DOHH2 (cell line): ENCODE measurements around the gene G2E3.
"Not testable (repeated sequence)": the region's sequence is repeated elsewhere in the genome, so short reads cannot be mapped to it uniquely, and the experiment has no call there.

Experiments
- H3F3A ChIP-seq: fragments of 200-600 bp; sonication (generic), shearing (Covaris generic); 2 replicates; pipeline ENCODE4 v1.6.0; 2016; ENCODE audit warnings: antibody characterized with exemption, mild to moderate bottlenecking; ENCODE audit not compliant: control insufficient read depth, insufficient read depth
- H3K27ac ChIP-seq: fragments of 200-600 bp; sonication (generic); 2 replicates; pipeline ENCODE4 v1.5.1; 2014; ENCODE audit warnings: low read depth, mild to moderate bottlenecking, low read length, moderate library complexity
- H3K27me3 ChIP-seq: fragments of 200-600 bp; sonication (generic); 2 replicates; pipeline ENCODE4 v1.6.1; 2014; ENCODE audit warnings: mild to moderate bottlenecking, low read length, mixed read lengths; ENCODE audit not compliant: control insufficient read depth
- H3K36me3 ChIP-seq: fragments of 200-600 bp; sonication (generic); 2 replicates; pipeline ENCODE4 v1.6.1; 2014; ENCODE audit warnings: mild to moderate bottlenecking, low read length, moderate library complexity, mixed read lengths; ENCODE audit not compliant: control insufficient read depth
- H3K4me1 ChIP-seq: fragments of 200-600 bp; sonication (generic); 2 replicates; pipeline ENCODE4 v1.6.1; 2014; ENCODE audit warnings: mild to moderate bottlenecking, low read length, mixed read lengths; ENCODE audit not compliant: control insufficient read depth
- H3K4me2 ChIP-seq: fragments of 200-600 bp; sonication (generic); 2 replicates; pipeline ENCODE4 v1.6.0; 2014; ENCODE audit warnings: mild to moderate bottlenecking, low read length, moderate library complexity
- H3K4me3 ChIP-seq: fragments of 200-600 bp; sonication (generic); 2 replicates; pipeline ENCODE4 v1.5.1; 2014; ENCODE audit warnings: mild to moderate bottlenecking, low read length, mixed read lengths
- H3K79me2 ChIP-seq: fragments of 200-600 bp; sonication (generic); 2 replicates; pipeline ENCODE4 v1.6.1; 2014; ENCODE audit warnings: mild to moderate bottlenecking, low read length, mixed read lengths; ENCODE audit not compliant: control insufficient read depth
- H3K9me2 ChIP-seq: fragments of 200-600 bp; sonication (generic); replicated peaks from 2 replicates; pipeline ENCODE4 v1.6.1; 2014; ENCODE audit warnings: mild to moderate bottlenecking, low read length, mixed read lengths; ENCODE audit not compliant: control insufficient read depth
- H3K9me3 ChIP-seq: fragments of 200-600 bp; sonication (generic); 2 replicates; pipeline ENCODE4 v1.6.1; 2014; ENCODE audit warnings: antibody characterized with exemption, low read length, mixed read lengths; ENCODE audit not compliant: control insufficient read depth, insufficient read depth
- H4K20me1 ChIP-seq: fragments of 200-600 bp; sonication (generic); 2 replicates; pipeline ENCODE4 v1.6.0; 2014; ENCODE audit warnings: low read depth, mild to moderate bottlenecking, antibody characterized with exemption, low read length, moderate library complexity; ENCODE audit not compliant: control insufficient read depth, insufficient read depth
- CTCF ChIP-seq: fragments of 200-600 bp; sonication (generic); IDR thresholded peaks from one replicate; pipeline ENCODE4 v1.5.1; 2014; ENCODE audit warnings: antibody characterized with exemption, mild to moderate bottlenecking, low read depth, low read length; ENCODE audit not compliant: poor library complexity, severe bottlenecking
- EZH2phosphoT487 ChIP-seq: fragments of 200-600 bp; sonication (generic); IDR thresholded peaks from 2 replicates; pipeline ENCODE4 v1.6.1; 2017; ENCODE audit warnings: borderline replicate concordance, mild to moderate bottlenecking, antibody characterized with exemption, low read length, moderate library complexity, mixed read lengths

The G2E3 gene

DNA sequence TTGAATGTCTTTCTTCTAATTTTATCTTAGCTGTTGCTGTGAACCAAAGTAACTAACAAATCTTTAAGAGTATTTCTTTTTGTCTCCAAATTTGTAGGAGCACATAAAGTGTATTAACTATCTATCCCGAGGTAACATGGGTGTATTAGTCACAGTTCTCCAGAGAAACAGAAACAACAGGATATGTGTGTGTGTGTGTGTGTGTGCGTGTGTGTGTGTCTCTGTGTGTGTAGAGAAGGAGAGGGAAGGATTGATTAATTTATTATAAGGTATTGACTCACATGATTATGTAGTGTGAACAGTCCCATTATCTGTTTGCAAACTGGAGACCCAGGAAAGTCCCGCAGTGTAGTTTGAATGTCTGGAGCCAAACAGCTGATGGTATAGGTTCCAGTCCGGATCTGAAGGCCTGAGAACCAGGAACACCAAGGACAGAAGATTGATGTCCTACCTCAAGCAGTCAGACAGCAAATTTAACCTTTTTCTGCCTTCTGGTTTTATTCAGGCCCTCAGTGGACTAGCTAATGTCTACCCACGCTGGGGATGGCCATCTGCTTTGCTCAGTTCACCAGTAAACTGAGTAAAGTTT, 14.4 kb downstream of the G2E3 start:
- no peak for TF ChIP-seq CTCF
- no peak for TF ChIP-seq EZH2phosphoT487
- Histone ChIP-seq H3K27ac (no peak overlapping the region), H4K20me1 (peaks cover 7% of the 10 kb centered on the region; the same call in 1 of the 2 replicates), H3K27me3 (no peaks in the 10 kb centered on the region), H3K4me3 (peak overlapping the region; percentile 15; the same call in 1 of the 2 replicates), H3K9me3 (no peaks in the 10 kb centered on the region), H3K9me2 (no peaks in the 10 kb centered on the region), H3F3A (no peaks in the 10 kb centered on the region), H3K4me1 (peaks cover 30% of the 10 kb centered on the region), H3K79me2 (peaks cover 100% of the 10 kb centered on the region), H3K4me2 (peak overlapping the region; percentile 22; the same call in 1 of the 2 replicates), H3K36me3 (peaks cover 36% of the 10 kb centered on the region)

GRCh38 chr14:30573966-30574365, 15.0 kb downstream of the G2E3 start:
- Histone ChIP-seq H3K27ac (no peak overlapping the region), H3F3A (no peaks in the 10 kb centered on the region), H3K4me3 (no peak overlapping the region), H3K9me3 (no peaks in the 10 kb centered on the region), H3K79me2 (peaks cover 100% of the 10 kb centered on the region), H3K4me2 (0 out of 2 replicates have a peak overlapping the region, but pooled peaks have one; percentile 12), H3K4me1 (peaks cover 30% of the 10 kb centered on the region), H3K27me3 (no peaks in the 10 kb centered on the region), H4K20me1 (peaks cover 7% of the 10 kb centered on the region; the same call in 1 of the 2 replicates), H3K9me2 (no peaks in the 10 kb centered on the region), H3K36me3 (peaks cover 40% of the 10 kb centered on the region)
- TF ChIP-seq EZH2phosphoT487, result no peak
- no peak for TF ChIP-seq CTCF

DNA sequence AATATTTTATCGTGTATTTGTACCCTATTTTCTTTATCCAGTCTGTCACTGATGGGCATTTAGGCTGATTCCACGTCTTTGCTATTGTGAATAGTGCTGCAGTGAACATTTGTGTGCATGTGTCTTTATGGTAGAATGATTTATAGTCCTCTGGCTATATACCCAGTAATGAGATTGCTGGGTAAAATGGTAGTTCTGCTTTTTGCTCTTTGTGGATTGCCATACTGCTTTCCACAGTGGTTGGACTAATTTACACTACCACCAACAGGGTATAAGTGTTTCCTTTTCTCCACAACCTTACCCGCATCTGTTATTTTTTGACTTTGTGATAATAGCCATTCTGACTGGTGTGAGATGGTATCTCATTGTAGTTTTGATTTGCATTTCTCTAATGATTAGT, 15.8 kb downstream of the G2E3 start:
- H3K4me3 ChIP-seq, H3K27ac ChIP-seq, H4K20me1 ChIP-seq, H3K4me2 ChIP-seq, H3K9me3 ChIP-seq, H3K9me2 ChIP-seq, H3K27me3 ChIP-seq, H3F3A ChIP-seq: not testable (repeated sequence)
- peaks cover 100% of the 10 kb centered on the region for H3K79me2 ChIP-seq
- peaks cover 44% of the 10 kb centered on the region for H3K36me3 ChIP-seq
- H3K4me1 ChIP-seq, result peaks cover 29% of the 10 kb centered on the region

GRCh38 chr14:30576333-30576732, 17.4 kb downstream of the G2E3 start:
- Histone ChIP-seq H3K36me3 (peaks cover 59% of the 10 kb centered on the region), H3K4me1 (peaks cover 20% of the 10 kb centered on the region), H3K79me2 (peaks cover 100% of the 10 kb centered on the region)
- H3K9me3 ChIP-seq, H3K9me2 ChIP-seq, H4K20me1 ChIP-seq, H3K4me2 ChIP-seq, H3K27me3 ChIP-seq, H3K4me3 ChIP-seq, H3K27ac ChIP-seq, H3F3A ChIP-seq: not testable (repeated sequence)
